SK-N-SH (cell line): Measurements from ENCODE around the gene HOXA4.

ENCODE experiments used
- CTCF ChIP-seq: fragments of 200-600 bp; sonication (generic); IDR thresholded peaks from 2 replicates; pipeline ENCODE4 v1.6.1; 2017; ENCODE audit warnings: antibody characterized with exemption, mild to moderate bottlenecking, moderate library complexity
- EP300 ChIP-seq, 2 experiments: IDR thresholded peaks; 2 replicates each; pipeline versions ENCODE4 v1.4.0 to v1.6.1; 2012; ENCODE audit warnings: borderline replicate concordance in 1 of 2, low read depth in 1 of 2, low read length in 1 of 2
- FOXJ3 ChIP-seq: sonication (generic); formaldehyde crosslinking; IDR thresholded peaks from 2 replicates; pipeline ENCODE4 v1.5.1; 2020; ENCODE audit warnings: mild to moderate bottlenecking, missing genetic modification reagents
- FOXM1 ChIP-seq: IDR thresholded peaks from 2 replicates; pipeline ENCODE4 v1.4.0; 2012; ENCODE audit warnings: low read depth, mild to moderate bottlenecking
- GABPA ChIP-seq: IDR thresholded peaks from 2 replicates; pipeline ENCODE4 v1.4.0; 2012; ENCODE audit warnings: low read depth, mild to moderate bottlenecking
- PBX3 ChIP-seq: IDR thresholded peaks from 2 replicates; pipeline ENCODE4; 2012
- POLR2AphosphoS5 ChIP-seq: IDR thresholded peaks from 2 replicates; pipeline ENCODE4 v1.6.1; 2012; ENCODE audit warnings: low read depth, low read length
- RFX5 ChIP-seq: IDR thresholded peaks from 2 replicates; pipeline ENCODE4 v1.6.1; 2012; ENCODE audit warnings: mild to moderate bottlenecking, improper control_type of control experiment, low read length
- TEAD4 ChIP-seq: IDR thresholded peaks from 2 replicates; pipeline ENCODE4 v1.4.0; 2012; ENCODE audit warnings: mild to moderate bottlenecking, borderline replicate concordance; ENCODE audit not compliant: insufficient read depth

GRCh38 chr7:27179030-27179429 lies 48.5 kb upstream of the HOXA4 start:
- TF ChIP-seq EP300 (IDR thresholded peaks at IDR 0.05; ENCODE audit: borderline replicate concordance in 1 of 2, low read depth in 1 of 2, low read length in 1 of 2) (no peak), GABPA (no peak), POLR2AphosphoS5 (no peak), FOXM1 (no peak), TEAD4 (no peak), CTCF (no peak), PBX3 (no peak), RFX5 (no peak), FOXJ3 (CRISPR knock-in tag) (no peak)
